Keratinocyte (primary cell): ENCODE data around the gene RILPL2. TPM values are rescaled to one million over a fixed set of nuclear protein-coding genes. Genes with fewer than 3 reads are reported as not detected.

Experiments
- DNase-seq: peaks from one replicate; pipeline ENCODE4 v3.0.0-alpha.2; 2011; ENCODE audit warnings: low read depth, missing footprints, low spot score
- FAIRE-seq: peaks from 2 replicates; lab custom pipeline; 2011; peaks lifted over from hg19 to GRCh38; lab: Jason Lieb, UNC
- H2AFZ ChIP-seq: 2 replicates; pipeline ENCODE4 v1.6.0; 2012; ENCODE audit warnings: low read length, control low read depth, inconsistent platforms; ENCODE audit not compliant: control insufficient read depth
- H3K27ac ChIP-seq: 2 replicates; pipeline ENCODE4 v1.5.1; 2011; ENCODE audit warnings: low read length; ENCODE audit not compliant: control insufficient read depth, insufficient read depth
- H3K27me3 ChIP-seq: 3 replicates; pipeline ENCODE4 v1.6.0; 2011; ENCODE audit warnings: low read length; ENCODE audit not compliant: control insufficient read depth, insufficient read depth; ENCODE audit errors: extremely low read depth
- H3K36me3 ChIP-seq, 2 experiments: 2 replicates in 1 of 2; 3 replicates in 1 of 2; pipeline ENCODE4 v1.5.1; 2011; ENCODE audit warnings: low read length in 2 of 2, mild to moderate bottlenecking in 1 of 2; ENCODE audit not compliant: control insufficient read depth in 2 of 2, insufficient read depth in 2 of 2; ENCODE audit errors: extremely low read depth in 1 of 2
- H3K4me1 ChIP-seq: 3 replicates; pipeline ENCODE4 v1.5.1; 2011; ENCODE audit warnings: low read length; ENCODE audit not compliant: control insufficient read depth, insufficient read depth; ENCODE audit errors: extremely low read depth
- H3K4me2 ChIP-seq: 3 replicates; pipeline ENCODE4 v1.6.0; 2011; ENCODE audit warnings: low read depth, low read length; ENCODE audit not compliant: control insufficient read depth, insufficient read depth; ENCODE audit errors: extremely low read depth
- H3K4me3 ChIP-seq, 3 experiments: fragments of 200-600 bp in 1 of 3; sonication (generic) in 1 of 3; 2 replicates in 2 of 3; 3 replicates in 1 of 3; pipeline ENCODE4 v1.5.1; 2011 to 2016; ENCODE audit warnings: low read length in 3 of 3, mild to moderate bottlenecking in 3 of 3, control low read depth in 2 of 3, inconsistent platforms in 1 of 3, low read depth in 1 of 3, mixed read lengths in 1 of 3, mixed run types in 1 of 3, moderate library complexity in 1 of 3; ENCODE audit not compliant: control insufficient read depth in 2 of 3, insufficient read depth in 2 of 3; ENCODE audit errors: extremely low read depth in 1 of 3
- H3K79me2 ChIP-seq: 2 replicates; pipeline ENCODE4 v1.6.0; 2012; ENCODE audit warnings: low read length; ENCODE audit not compliant: control insufficient read depth, insufficient read depth
- H3K9ac ChIP-seq: 3 replicates; pipeline ENCODE4 v1.6.0; 2011; ENCODE audit warnings: low read length; ENCODE audit not compliant: control insufficient read depth, insufficient read depth; ENCODE audit errors: extremely low read depth
- H3K9me1 ChIP-seq: 3 replicates; pipeline ENCODE4 v1.6.0; 2011; ENCODE audit warnings: low read length; ENCODE audit not compliant: control insufficient read depth, insufficient read depth; ENCODE audit errors: extremely low read depth
- H3K9me3 ChIP-seq: 2 replicates; pipeline ENCODE4 v1.5.1; 2012; ENCODE audit warnings: low read depth, low read length; ENCODE audit not compliant: control insufficient read depth
- H4K20me1 ChIP-seq: 3 replicates; pipeline ENCODE4 v1.6.0; 2011; ENCODE audit warnings: low read length; ENCODE audit not compliant: control insufficient read depth, insufficient read depth; ENCODE audit errors: extremely low read depth
- CTCF ChIP-seq, 3 experiments: IDR thresholded peaks in 1 of 3; conservative IDR thresholded peaks in 1 of 3; optimal IDR thresholded peaks in 1 of 3; 2 replicates in 2 of 3; 3 replicates in 1 of 3; pipeline versions ENCODE3 to v1.5.1; 2011; ENCODE audit warnings: low read length in 3 of 3, mild to moderate bottlenecking in 3 of 3, moderate library complexity in 2 of 3, control low read depth in 1 of 3, inconsistent platforms in 1 of 3; ENCODE audit not compliant: insufficient read depth in 2 of 3; ENCODE audit errors: extremely low read depth in 1 of 3
- EZH2 ChIP-seq: IDR thresholded peaks from one replicate; pipeline ENCODE4 v1.6.1; 2012; ENCODE audit warnings: inconsistent platforms, mild to moderate bottlenecking, low read length, moderate library complexity
- dilution Hi-C: fragments of 300-500 bp; cut with MboI; formaldehyde crosslinking; loops from one replicate; pipeline ENCODE4 v1.7.0; 2020; ENCODE audit warnings: low sequenced_read_pairs; ENCODE audit not compliant: extremely low pct_ligation_motif_present
- polyA plus RNA-seq, 5 experiments: library from polyadenylated mRNA; depleted of rRNA in 3 of 5; stranded (reverse) in 3 of 5; stranded (forward) in 1 of 5; unstranded in 1 of 5; fragments of >200 nt; gene quantifications; 1 replicate in 1 of 5; 2 replicates in 3 of 5; 3 replicates in 1 of 5; pipeline versions ENCODE4 v1.2.1 to v1.2.3, GENCODE V29; 2011 to 2012; ENCODE audit warnings: missing spikeins in 2 of 5, low read depth in 1 of 5, low replicate concordance in 1 of 5

RILPL2 gene
- polyA plus RNA-seq, 1 donor (not counting 4 experiments of a cell fraction or from before 2014, with no cell fraction given), result 3.6 TPM

GRCh38 chr12:123401753-123402683, 34.5 kb downstream of the RILPL2 start:
- H4K20me1 ChIP-seq, result peaks cover 11% of the 10 kb centered on the region

GRCh38 chr12:123399255-123399617, 37.2 kb downstream of the RILPL2 start:
- Histone ChIP-seq H3K4me3 (no peak overlapping the region), H3K79me2 (peaks cover 61% of the 10 kb centered on the region), H3K4me2 (no peak overlapping the region), H4K20me1 (peaks cover 17% of the 10 kb centered on the region), H3K9me1 (no peaks in the 10 kb centered on the region), H3K27me3 (no peaks in the 10 kb centered on the region), H3K9me3 (no peaks in the 10 kb centered on the region), H3K27ac (no peak overlapping the region), H2AFZ (no peak overlapping the region), H3K36me3 (peaks cover 44 to 45% of the 10 kb centered on the region in 2 experiments), H3K4me1 (no peaks in the 10 kb centered on the region), H3K9ac (no peak overlapping the region)
- no peak for DNase-seq
- dilution Hi-C loops, result no loop called here
- TF ChIP-seq CTCF (optimal IDR thresholded peaks at IDR 0.05 in 1 of 3, IDR thresholded peaks at IDR 0.05 in 1 of 3, conservative IDR thresholded peaks at IDR 0.05 in 1 of 3; ENCODE audit: extremely low read depth in 1 of 3, insufficient read depth in 2 of 3, low read length in 3 of 3) (no peak), EZH2 (no peak)
- no peak for FAIRE-seq

More at GRCh38 chr12:123401753-123402683, 34.5 kb downstream of the RILPL2 start:
- Histone ChIP-seq H3K79me2 (peaks cover 37% of the 10 kb centered on the region), H3K27ac (no peak overlapping the region), H3K4me2 (no peak overlapping the region), H3K9me3 (no peaks in the 10 kb centered on the region), H3K4me1 (no peaks in the 10 kb centered on the region), H2AFZ (no peak overlapping the region), H3K9ac (no peak overlapping the region), H3K27me3 (no peaks in the 10 kb centered on the region), H3K4me3 (no peak overlapping the region), H3K9me1 (no peaks in the 10 kb centered on the region), H3K36me3 (peaks cover 32 to 38% of the 10 kb centered on the region in 2 experiments)
- dilution Hi-C loops, result no loop called here
- DNase-seq (no peak), FAIRE-seq (no peak)
- TF ChIP-seq EZH2 (no peak), CTCF (optimal IDR thresholded peaks at IDR 0.05 in 1 of 3, IDR thresholded peaks at IDR 0.05 in 1 of 3, conservative IDR thresholded peaks at IDR 0.05 in 1 of 3; ENCODE audit: extremely low read depth in 1 of 3, insufficient read depth in 2 of 3, low read length in 3 of 3) (no peak)
